ENCODE measurements around the gene MPHOSPH8.
A peak's percentile ranks its signal among the peaks of the same experiment; 100 is the strongest.

DNA sequence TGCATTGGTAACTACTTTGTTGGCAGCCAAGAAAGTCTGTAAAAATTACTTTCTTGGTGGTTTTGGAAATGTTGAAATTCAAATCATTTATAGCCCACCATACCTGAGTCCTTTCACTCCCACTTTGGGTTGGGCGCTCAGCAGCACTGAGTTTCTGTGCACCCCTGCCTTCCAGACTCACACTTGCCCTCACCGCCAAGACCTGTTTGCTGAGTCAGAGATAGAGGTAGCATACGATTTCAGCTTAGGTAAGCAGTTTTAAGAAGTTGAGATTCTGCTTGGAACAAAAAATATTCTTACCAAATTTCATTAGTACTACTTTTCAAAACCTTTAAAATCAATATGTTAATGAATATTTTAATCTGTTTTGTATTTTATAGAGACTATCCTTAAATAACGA, 12.6 kb downstream of the MPHOSPH8 start:
- TF ChIP-seq, protein P1, sequence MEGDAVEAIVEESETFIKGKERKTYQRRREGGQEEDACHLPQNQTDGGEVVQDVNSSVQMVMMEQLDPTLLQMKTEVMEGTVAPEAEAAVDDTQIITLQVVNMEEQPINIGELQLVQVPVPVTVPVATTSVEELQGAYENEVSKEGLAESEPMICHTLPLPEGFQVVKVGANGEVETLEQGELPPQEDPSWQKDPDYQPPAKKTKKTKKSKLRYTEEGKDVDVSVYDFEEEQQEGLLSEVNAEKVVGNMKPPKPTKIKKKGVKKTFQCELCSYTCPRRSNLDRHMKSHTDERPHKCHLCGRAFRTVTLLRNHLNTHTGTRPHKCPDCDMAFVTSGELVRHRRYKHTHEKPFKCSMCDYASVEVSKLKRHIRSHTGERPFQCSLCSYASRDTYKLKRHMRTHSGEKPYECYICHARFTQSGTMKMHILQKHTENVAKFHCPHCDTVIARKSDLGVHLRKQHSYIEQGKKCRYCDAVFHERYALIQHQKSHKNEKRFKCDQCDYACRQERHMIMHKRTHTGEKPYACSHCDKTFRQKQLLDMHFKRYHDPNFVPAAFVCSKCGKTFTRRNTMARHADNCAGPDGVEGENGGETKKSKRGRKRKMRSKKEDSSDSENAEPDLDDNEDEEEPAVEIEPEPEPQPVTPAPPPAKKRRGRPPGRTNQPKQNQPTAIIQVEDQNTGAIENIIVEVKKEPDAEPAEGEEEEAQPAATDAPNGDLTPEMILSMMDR (conservative IDR thresholded peaks at IDR 0.05; ENCODE audit: low read depth, low read length): no peak
- TF ChIP-seq RCOR1 (IDR thresholded peaks at IDR 0.05; ENCODE audit: insufficient replicate concordance, low read length): no peak
- TF ChIP-seq MXI1 (IDR thresholded peaks at IDR 0.05; ENCODE audit: borderline replicate concordance, low read depth, low read length): no peak
- no peak for TF ChIP-seq POLR2A (IDR thresholded peaks at IDR 0.05; ENCODE audit: low read depth, low read length)
- no peak for TF ChIP-seq FOS (IDR thresholded peaks at IDR 0.05; ENCODE audit: low read depth, low read length)
- no peak for TF ChIP-seq RFX5 (IDR thresholded peaks at IDR 0.05; ENCODE audit: low read depth, low read length)
- TF ChIP-seq MAFK (IDR thresholded peaks at IDR 0.05; ENCODE audit: low read depth, low read length): peak; percentile 96
- TF ChIP-seq CEBPB (IDR thresholded peaks at IDR 0.05; ENCODE audit: low read depth, low read length): no peak
- no peak for TF ChIP-seq RAD21 (IDR thresholded peaks at IDR 0.05; ENCODE audit: low read length)
- no peak for TF ChIP-seq USF2 (IDR thresholded peaks at IDR 0.05; ENCODE audit: low read depth, low read length)
- TF ChIP-seq NFE2L2 (IDR thresholded peaks at IDR 0.05; ENCODE audit: low read depth, low read length): no peak
- TF ChIP-seq SMC3 (IDR thresholded peaks at IDR 0.05; ENCODE audit: low read depth, low read length): no peak
